ENCODE results near the gene SYK.

The SYK gene

DNA sequence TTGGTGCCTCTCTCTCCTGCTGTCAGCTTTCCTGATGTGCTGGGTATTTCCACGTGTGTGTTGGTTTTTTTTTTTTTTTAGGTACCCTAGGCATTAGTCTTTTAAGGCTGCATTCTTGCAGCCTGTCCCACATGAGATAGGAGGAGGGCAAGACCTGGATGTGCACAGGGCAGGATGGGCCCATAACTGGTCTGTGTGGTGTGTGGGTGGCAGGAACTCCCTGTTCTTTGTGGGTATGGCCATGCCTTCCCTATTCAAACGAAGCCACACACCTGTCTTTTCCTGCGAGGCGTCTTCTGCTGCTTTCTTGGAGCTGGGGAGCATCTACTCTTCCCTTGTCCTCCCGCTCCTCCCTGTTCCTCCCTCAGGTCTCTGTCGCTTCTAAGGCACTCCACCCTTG lies 6.8 kb downstream of the SYK start:
- peak overlapping the region; percentile 68 for H3K27ac ChIP-seq
- H3K4me3 ChIP-seq (ENCODE audit: low read depth, low read length): no peak overlapping the region
- TF ChIP-seq, protein P1, sequence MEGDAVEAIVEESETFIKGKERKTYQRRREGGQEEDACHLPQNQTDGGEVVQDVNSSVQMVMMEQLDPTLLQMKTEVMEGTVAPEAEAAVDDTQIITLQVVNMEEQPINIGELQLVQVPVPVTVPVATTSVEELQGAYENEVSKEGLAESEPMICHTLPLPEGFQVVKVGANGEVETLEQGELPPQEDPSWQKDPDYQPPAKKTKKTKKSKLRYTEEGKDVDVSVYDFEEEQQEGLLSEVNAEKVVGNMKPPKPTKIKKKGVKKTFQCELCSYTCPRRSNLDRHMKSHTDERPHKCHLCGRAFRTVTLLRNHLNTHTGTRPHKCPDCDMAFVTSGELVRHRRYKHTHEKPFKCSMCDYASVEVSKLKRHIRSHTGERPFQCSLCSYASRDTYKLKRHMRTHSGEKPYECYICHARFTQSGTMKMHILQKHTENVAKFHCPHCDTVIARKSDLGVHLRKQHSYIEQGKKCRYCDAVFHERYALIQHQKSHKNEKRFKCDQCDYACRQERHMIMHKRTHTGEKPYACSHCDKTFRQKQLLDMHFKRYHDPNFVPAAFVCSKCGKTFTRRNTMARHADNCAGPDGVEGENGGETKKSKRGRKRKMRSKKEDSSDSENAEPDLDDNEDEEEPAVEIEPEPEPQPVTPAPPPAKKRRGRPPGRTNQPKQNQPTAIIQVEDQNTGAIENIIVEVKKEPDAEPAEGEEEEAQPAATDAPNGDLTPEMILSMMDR (IDR thresholded peaks at IDR 0.05; ENCODE audit: low read depth, low read length): no peak
- no peak for DNase-seq
- H3K9me3 ChIP-seq (ENCODE audit: severe bottlenecking): no peaks in the 10 kb centered on the region
- H3K36me3 ChIP-seq: peaks cover 63% of the 10 kb centered on the region
- no peaks in the 10 kb centered on the region for H3K27me3 ChIP-seq (ENCODE audit: insufficient read depth, low read depth, severe bottlenecking)

DNA sequence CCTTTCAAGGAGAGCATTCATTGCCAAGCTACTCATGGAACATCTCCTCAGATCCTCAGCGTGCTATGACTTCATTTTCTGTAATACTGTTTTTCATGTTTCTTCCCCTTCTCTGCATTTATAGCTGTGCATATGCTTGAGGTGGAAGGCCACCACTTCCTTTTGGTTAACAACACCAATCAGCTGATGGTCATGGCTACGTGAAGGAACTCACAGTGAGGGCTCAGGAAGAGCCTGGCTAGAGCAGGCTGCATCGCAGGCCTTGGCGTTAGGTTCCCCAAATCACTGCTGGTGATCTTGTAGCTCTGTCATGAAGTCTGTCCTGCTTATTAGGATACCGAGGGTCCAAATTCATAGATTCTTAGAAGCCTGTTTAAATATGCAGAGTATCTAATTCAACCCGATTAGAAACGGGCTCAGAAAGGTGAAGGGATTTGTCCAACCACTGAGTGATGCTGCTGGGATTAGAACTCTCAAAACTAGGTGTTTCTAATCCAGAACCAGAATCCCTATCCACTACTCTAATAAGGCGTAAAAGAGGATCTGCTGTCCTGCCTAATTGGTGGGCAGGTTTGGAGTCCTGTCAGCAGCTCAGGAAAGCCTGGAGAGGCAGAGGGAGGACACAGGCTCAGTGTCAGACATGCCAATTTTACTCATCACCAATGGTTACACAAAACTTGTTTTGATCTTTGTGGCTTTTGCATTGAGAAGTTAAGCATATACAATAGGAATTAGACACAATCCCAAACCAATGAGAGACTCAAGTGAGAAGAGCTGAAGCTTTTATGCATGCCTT lies 7.5 kb downstream of the SYK start:
- Histone ChIP-seq H3K9me3 (ENCODE audit: severe bottlenecking) (no peaks in the 10 kb centered on the region), H3K27ac (peak overlapping the region; percentile 68), H3K4me3 (ENCODE audit: low read depth, low read length) (no peak overlapping the region), H3K36me3 (peaks cover 63% of the 10 kb centered on the region), H3K27me3 (ENCODE audit: insufficient read depth, low read depth, severe bottlenecking) (no peaks in the 10 kb centered on the region)
- peak; percentile 59 for DNase-seq
- TF ChIP-seq, protein P1 (IDR thresholded peaks at IDR 0.05; ENCODE audit: low read depth, low read length): no peak

DNA sequence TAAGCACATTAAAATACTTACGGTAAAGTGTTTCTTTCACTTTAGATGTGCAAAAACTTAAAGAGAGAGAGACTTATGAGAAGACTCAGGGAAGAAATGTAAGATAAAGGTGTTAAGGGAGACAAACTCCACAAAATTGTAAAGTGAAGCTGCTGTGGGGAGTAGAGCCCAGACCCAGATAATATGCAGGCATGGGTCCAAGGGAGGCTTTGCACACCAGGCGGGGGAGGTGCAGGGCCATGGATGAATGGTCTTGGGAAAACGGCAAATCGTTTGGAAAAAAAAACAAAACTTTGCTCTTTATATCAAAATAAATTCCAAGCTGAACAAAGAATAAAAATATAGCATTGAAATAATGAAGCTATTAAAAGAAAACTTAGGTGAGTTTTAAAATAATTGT lies 9.1 kb downstream of the SYK start:
- Histone ChIP-seq H3K27me3 (ENCODE audit: insufficient read depth, low read depth, severe bottlenecking) (no peaks in the 10 kb centered on the region), H3K36me3 (peaks cover 61% of the 10 kb centered on the region), H3K9me3 (ENCODE audit: severe bottlenecking) (no peaks in the 10 kb centered on the region), H3K4me3 (ENCODE audit: low read depth, low read length) (no peak overlapping the region), H3K27ac (peak overlapping the region; percentile 68; the same call in 1 of the 2 replicates)
- TF ChIP-seq, protein P1 (IDR thresholded peaks at IDR 0.05; ENCODE audit: low read depth, low read length): no peak
- no peak for DNase-seq

DNA sequence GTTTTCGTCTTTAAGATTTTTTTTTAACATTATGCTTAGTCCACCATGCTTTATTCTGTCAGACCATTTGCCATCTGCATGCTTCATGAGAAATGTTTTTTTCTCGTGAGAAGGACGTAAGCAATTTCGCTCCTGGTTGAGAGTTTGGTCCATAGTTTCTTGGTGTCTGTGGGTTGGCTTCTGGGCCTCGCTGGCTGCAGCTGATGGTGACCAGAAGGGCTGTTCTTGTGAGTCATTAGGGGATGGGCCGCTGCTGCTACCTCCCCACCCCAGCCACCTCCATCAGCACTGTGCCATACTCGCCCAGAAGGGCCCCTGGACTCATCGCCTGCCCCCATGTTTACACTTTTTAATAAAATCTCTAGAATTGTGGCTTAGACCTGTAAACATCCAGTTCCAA lies 11.4 kb downstream of the SYK start:
- Histone ChIP-seq H3K27ac (no peak overlapping the region), H3K36me3 (peaks cover 51% of the 10 kb centered on the region), H3K4me3 (ENCODE audit: low read depth, low read length) (no peak overlapping the region), H3K27me3 (ENCODE audit: insufficient read depth, low read depth, severe bottlenecking) (no peaks in the 10 kb centered on the region), H3K9me3 (ENCODE audit: severe bottlenecking) (no peaks in the 10 kb centered on the region)
- DNase-seq: no peak
- TF ChIP-seq, protein P1 (IDR thresholded peaks at IDR 0.05; ENCODE audit: low read depth, low read length): no peak

DNA sequence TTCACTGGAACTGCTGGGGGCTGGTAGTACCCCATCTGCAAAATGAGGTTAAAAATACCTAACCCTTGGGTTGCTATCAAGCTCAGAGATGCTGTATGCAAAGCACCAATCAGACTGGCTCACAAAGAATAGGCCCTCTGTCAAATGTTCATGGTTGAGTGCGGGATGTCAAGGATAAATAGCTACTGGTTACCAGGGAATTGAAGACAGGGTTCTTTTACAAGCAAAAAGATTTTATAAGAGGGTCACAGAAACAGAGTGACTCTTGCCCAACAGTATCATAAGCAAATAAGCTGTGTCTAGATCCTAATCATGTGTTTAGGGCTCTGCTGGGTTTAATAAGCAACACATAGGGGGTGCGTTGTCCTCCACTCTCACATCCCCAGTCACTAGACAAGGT lies 11.9 kb downstream of the SYK start:
- Histone ChIP-seq H3K27me3 (ENCODE audit: insufficient read depth, low read depth, severe bottlenecking) (no peaks in the 10 kb centered on the region), H3K27ac (no peak overlapping the region), H3K36me3 (peaks cover 56% of the 10 kb centered on the region), H3K4me3 (ENCODE audit: low read depth, low read length) (no peak overlapping the region), H3K9me3 (ENCODE audit: severe bottlenecking) (no peaks in the 10 kb centered on the region)
- no peak for DNase-seq
- TF ChIP-seq, protein P1 (IDR thresholded peaks at IDR 0.05; ENCODE audit: low read depth, low read length): no peak

DNA sequence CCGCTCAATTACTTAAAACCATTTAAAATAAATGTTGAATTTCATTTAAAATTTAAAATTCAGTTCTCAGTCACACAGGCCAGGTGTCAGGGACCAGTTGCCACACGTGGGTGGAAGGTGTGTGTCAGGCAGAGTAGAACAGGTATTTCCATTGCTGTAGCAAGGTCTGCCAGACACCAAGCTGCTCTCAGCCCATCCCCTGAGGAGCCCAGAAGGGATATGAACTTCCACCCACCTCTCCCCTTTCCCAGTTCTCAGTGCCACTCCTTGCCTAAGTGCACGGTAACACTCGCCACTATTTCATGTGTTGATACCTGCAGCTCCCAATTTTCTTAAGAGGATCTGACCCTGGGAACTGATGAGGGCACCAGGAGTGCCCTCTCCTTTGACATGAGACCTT lies 12.7 kb downstream of the SYK start:
- TF ChIP-seq, protein P1 (IDR thresholded peaks at IDR 0.05; ENCODE audit: low read depth, low read length): no peak
- Histone ChIP-seq H3K27me3 (ENCODE audit: insufficient read depth, low read depth, severe bottlenecking) (no peaks in the 10 kb centered on the region), H3K9me3 (ENCODE audit: severe bottlenecking) (no peaks in the 10 kb centered on the region), H3K27ac (no peak overlapping the region), H3K4me3 (ENCODE audit: low read depth, low read length) (no peak overlapping the region), H3K36me3 (peaks cover 58% of the 10 kb centered on the region)
- DNase-seq: no peak

All from WERI-Rb-1 (cell line).